Measurements from ENCODE around the gene CFAP97. TPM values are rescaled to one million over a fixed set of nuclear protein-coding genes. Genes with fewer than 3 reads are reported as not detected.

The CFAP97 gene
- 45.6 and 78.6 TPM in 2 replicates for total RNA-seq (ENCODE audit: low replicate concordance)

GRCh38 chr4:185203486-185204237, at the start of gene CFAP97:
Gene CFAP97, minus strand, starts transcription at chr4:185204000. Its CDS starts 12,804 bp downstream, at chr4:185191196.
- TF ChIP-seq EZH2 (IDR thresholded peaks at IDR 0.05) (peak; percentile 35), CTCF (IDR thresholded peaks at IDR 0.05) (peak; percentile 3), EZH2phosphoT487 (IDR thresholded peaks at IDR 0.05) (no peak)
- peaks cover 11% of the 10 kb centered on the region for H3F3A ChIP-seq (ENCODE audit: low read depth)
- peaks cover 52% of the 10 kb centered on the region for H3K79me2 ChIP-seq (ENCODE audit: low read depth)
- H3K27me3 ChIP-seq, result peaks cover 12% of the 10 kb centered on the region
- peak within 1 kb of the TSS; percentile 96 for H3K4me3 Mint-ChIP-seq
- peaks cover 30% of the 10 kb centered on the region for H3K4me1 Mint-ChIP-seq
- peak within 1 kb of the TSS; percentile 96 for H3K27ac Mint-ChIP-seq
- H3K4me1 ChIP-seq, result peaks cover 29% of the 10 kb centered on the region
- H3K9me3 ChIP-seq (ENCODE audit: low read depth), result no peaks in the 10 kb centered on the region
- no peaks in the 10 kb centered on the region for H3K36me3 ChIP-seq
- H3K4me3 ChIP-seq, result peak within 1 kb of the TSS; percentile 76
- peaks cover 3% of the 10 kb centered on the region for H3K36me3 Mint-ChIP-seq
- peak; percentile 85 for DNase-seq (ENCODE audit: low spot score)
- no peak within 1 kb of the TSS for H3K9ac ChIP-seq
- H3K4me2 ChIP-seq, result peak within 1 kb of the TSS; percentile 90
- H2AFZ ChIP-seq (replicated peaks), result peak within 1 kb of the TSS; percentile 41
- H3K9me3 Mint-ChIP-seq, result no peaks in the 10 kb centered on the region
- H3K27ac ChIP-seq, result no peak within 1 kb of the TSS
- no peaks in the 10 kb centered on the region for H4K20me1 ChIP-seq (ENCODE audit: low read depth)
- peaks cover 4% of the 10 kb centered on the region for H3K27me3 Mint-ChIP-seq (ENCODE audit: insufficient read depth, low read depth)

- Mint-ChIP-seq H3K9me3 (no peaks in the 10 kb centered on the region), H3K27ac (no peak overlapping the region), H3K36me3 (peaks cover 20% of the 10 kb centered on the region), H3K4me3 (no peak overlapping the region), H3K27me3 (ENCODE audit: insufficient read depth, low read depth) (no peaks in the 10 kb centered on the region), H3K4me1 (peaks cover 3% of the 10 kb centered on the region)
- Histone ChIP-seq H2AFZ (replicated peaks) (no peak overlapping the region), H4K20me1 (ENCODE audit: low read depth) (no peaks in the 10 kb centered on the region), H3K36me3 (no peaks in the 10 kb centered on the region), H3K4me2 (no peak overlapping the region), H3K27ac (no peak overlapping the region), H3K4me3 (no peak overlapping the region), H3K79me2 (ENCODE audit: low read depth) (peaks cover 13% of the 10 kb centered on the region), H3K27me3 (no peaks in the 10 kb centered on the region), H3K9me3 (ENCODE audit: low read depth) (no peaks in the 10 kb centered on the region), H3K9ac (no peak overlapping the region), H3K4me1 (no peaks in the 10 kb centered on the region), H3F3A (ENCODE audit: low read depth) (no peaks in the 10 kb centered on the region)
- no peak for DNase-seq (ENCODE audit: low spot score)
- TF ChIP-seq CTCF (IDR thresholded peaks at IDR 0.05), result no peak
- no peak for TF ChIP-seq EZH2 (IDR thresholded peaks at IDR 0.05)
- TF ChIP-seq EZH2phosphoT487 (IDR thresholded peaks at IDR 0.05), result no peak
Observed at GRCh38 chr4:185249105-185249504, 45.3 kb upstream of the CFAP97 start.

GRCh38 chr4:185248393-185249039, 44.7 kb upstream of the CFAP97 start:
- Mint-ChIP-seq H3K36me3 (peaks cover 19% of the 10 kb centered on the region), H3K27ac (no peak overlapping the region), H3K9me3 (no peaks in the 10 kb centered on the region), H3K27me3 (ENCODE audit: insufficient read depth, low read depth) (no peaks in the 10 kb centered on the region), H3K4me3 (no peak overlapping the region), H3K4me1 (peaks cover 3% of the 10 kb centered on the region)
- H4K20me1 ChIP-seq (ENCODE audit: low read depth), result no peaks in the 10 kb centered on the region
- no peaks in the 10 kb centered on the region for H3K27me3 ChIP-seq
- no peak overlapping the region for H2AFZ ChIP-seq (replicated peaks)
- H3K4me3 ChIP-seq, result no peak overlapping the region
- no peak overlapping the region for H3K4me2 ChIP-seq
- TF ChIP-seq CTCF (IDR thresholded peaks at IDR 0.05) (no peak), EZH2phosphoT487 (IDR thresholded peaks at IDR 0.05) (no peak), EZH2 (IDR thresholded peaks at IDR 0.05) (no peak)
- DNase-seq (ENCODE audit: low spot score), result no peak
- no peaks in the 10 kb centered on the region for H3F3A ChIP-seq (ENCODE audit: low read depth)
- H3K36me3 ChIP-seq, result no peaks in the 10 kb centered on the region
- H3K9me3 ChIP-seq (ENCODE audit: low read depth), result no peaks in the 10 kb centered on the region
- no peak overlapping the region for H3K9ac ChIP-seq
- no peaks in the 10 kb centered on the region for H3K4me1 ChIP-seq
- no peak overlapping the region for H3K27ac ChIP-seq
- peaks cover 18% of the 10 kb centered on the region for H3K79me2 ChIP-seq (ENCODE audit: low read depth)

Measured in neural progenitor cell (in vitro differentiated cells).